C4-2B (cell line): ENCODE measurements around the gene C10orf143.
"Not testable (repeated sequence)": the region's sequence is repeated elsewhere in the genome, so short reads cannot be mapped to it uniquely, and the experiment has no call there.

Experiments
- CTCF ChIP-seq: fragments of 450-650 bp; conservative IDR thresholded peaks from 2 replicates; pipeline ENCODE4 v1.5.1; 2017; ENCODE audit warnings: mild to moderate bottlenecking
- ZFX ChIP-seq: fragments of 450-650 bp; IDR thresholded peaks from 2 replicates; pipeline ENCODE4 v1.6.1; 2017

- TF ChIP-seq CTCF, ZFX: not testable (repeated sequence)
Observed at GRCh38 chr10:130117535-130117934, 6.9 kb upstream of the C10orf143 start.
